DMS 273 (cell line): ENCODE measurements around the gene CRISPLD2.
A peak's percentile ranks its signal among the peaks of the same experiment; 100 is the strongest.
"Not testable (repeated sequence)": the region's sequence is repeated elsewhere in the genome, so short reads cannot be mapped to it uniquely, and the experiment has no call there.

Experiments
- DNase-seq: peaks from one replicate; lab custom pipeline; 2025; ENCODE audit not compliant: unreplicated experiment; lab: John Stamatoyannopoulos, UW

CRISPLD2 gene

GRCh38 chr16:84856203-84856581 lies 36.4 kb downstream of the CRISPLD2 start:
- DNase-seq = not testable (repeated sequence)

GRCh38 chr16:84856811-84857210 lies 37.0 kb downstream of the CRISPLD2 start:
- not testable (repeated sequence) for DNase-seq

- DNase-seq = no peak
These were observed 39.9 kb downstream of the CRISPLD2 start for GRCh38 chr16:84859681-84860080.

- no peak for DNase-seq
These were observed 40.6 kb downstream of the CRISPLD2 start for GRCh38 chr16:84860383-84860782.

- DNase-seq = no peak
These were observed 41.9 kb downstream of the CRISPLD2 start for GRCh38 chr16:84861671-84862070.

GRCh38 chr16:84862804-84863480 lies 43.2 kb downstream of the CRISPLD2 start:
- no peak for DNase-seq

- DNase-seq = no peak
These were observed 43.7 kb downstream of the CRISPLD2 start for GRCh38 chr16:84863481-84863814.

- DNase-seq = peak; percentile 85
These were observed 44.7 kb downstream of the CRISPLD2 start for GRCh38 chr16:84864326-84864955.

GRCh38 chr16:84867696-84868095 lies 47.9 kb downstream of the CRISPLD2 start:
- no peak for DNase-seq

- peak; percentile 33 for DNase-seq
These were observed 48.5 kb downstream of the CRISPLD2 start for GRCh38 chr16:84868328-84868727.

- DNase-seq = peak; percentile 87
These were observed 49.2 kb downstream of the CRISPLD2 start for GRCh38 chr16:84868829-84869472.

- DNase-seq = no peak
These were observed 49.7 kb downstream of the CRISPLD2 start for GRCh38 chr16:84869473-84869845.

- not testable (repeated sequence) for DNase-seq
These were observed 53.2 kb downstream of the CRISPLD2 start for GRCh38 chr16:84872971-84873370.

GRCh38 chr16:84874004-84874435 lies 54.2 kb downstream of the CRISPLD2 start:
- no peak for DNase-seq

GRCh38 chr16:84874553-84874952 lies 54.8 kb downstream of the CRISPLD2 start:
- DNase-seq = no peak

- DNase-seq = no peak
These were observed 55.2 kb downstream of the CRISPLD2 start for GRCh38 chr16:84874983-84875382.

GRCh38 chr16:84875846-84876245 lies 56.1 kb downstream of the CRISPLD2 start:
- no peak for DNase-seq

GRCh38 chr16:84876873-84877606 lies 57.3 kb downstream of the CRISPLD2 start:
- no peak for DNase-seq

- DNase-seq = no peak
These were observed 59.0 kb downstream of the CRISPLD2 start for GRCh38 chr16:84878770-84879169.

GRCh38 chr16:84879569-84880487 lies 60.0 kb downstream of the CRISPLD2 start:
- no peak for DNase-seq
